ENCODE data around the gene B4GALT6. TPM values are rescaled to one million over a fixed set of nuclear protein-coding genes. Genes with fewer than 3 reads are reported as not detected.

The B4GALT6 gene
- total RNA-seq, 2 experiments from 2014 or later: 3.1 to 3.2 TPM

DNA sequence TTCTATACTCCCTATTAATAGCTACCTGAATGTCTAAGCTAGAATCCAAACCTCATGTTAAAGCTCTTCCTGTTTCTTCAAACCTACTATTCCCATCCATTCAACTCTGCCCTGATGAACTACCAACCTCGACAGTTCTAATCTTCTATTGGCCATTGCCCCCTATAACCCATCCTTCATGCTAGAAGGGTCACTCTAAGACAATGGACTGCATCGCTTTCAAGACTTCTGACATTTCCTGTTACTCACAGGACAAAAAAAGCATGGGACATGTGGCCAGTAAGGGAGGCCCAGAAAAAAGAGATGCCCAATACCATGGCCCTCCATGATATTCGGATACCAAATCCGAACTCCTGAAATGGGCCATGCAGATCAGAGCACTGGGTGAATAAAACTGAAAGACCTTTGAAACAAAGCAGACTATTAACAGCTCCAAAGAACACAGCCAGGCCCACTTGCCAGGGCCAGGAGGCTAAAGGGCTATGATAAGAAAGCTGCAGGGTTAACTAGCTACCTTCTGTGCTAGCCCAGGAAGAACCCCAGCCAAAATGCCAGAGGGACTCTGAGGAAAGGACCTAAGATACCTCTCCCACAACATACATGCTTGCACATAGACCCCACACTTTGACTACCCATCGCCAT, 4.5 kb downstream of the B4GALT6 start:
- DNase-seq: no peak
- Mint-ChIP-seq H3K27me3 (peaks cover 60% of the 10 kb centered on the region), H3K4me1 (peaks cover 16% of the 10 kb centered on the region), H3K36me3 (no peaks in the 10 kb centered on the region), H3K27ac (no peak overlapping the region), H3K4me3 (no peak overlapping the region), H3K9me3 (peaks cover 2% of the 10 kb centered on the region)

DNA sequence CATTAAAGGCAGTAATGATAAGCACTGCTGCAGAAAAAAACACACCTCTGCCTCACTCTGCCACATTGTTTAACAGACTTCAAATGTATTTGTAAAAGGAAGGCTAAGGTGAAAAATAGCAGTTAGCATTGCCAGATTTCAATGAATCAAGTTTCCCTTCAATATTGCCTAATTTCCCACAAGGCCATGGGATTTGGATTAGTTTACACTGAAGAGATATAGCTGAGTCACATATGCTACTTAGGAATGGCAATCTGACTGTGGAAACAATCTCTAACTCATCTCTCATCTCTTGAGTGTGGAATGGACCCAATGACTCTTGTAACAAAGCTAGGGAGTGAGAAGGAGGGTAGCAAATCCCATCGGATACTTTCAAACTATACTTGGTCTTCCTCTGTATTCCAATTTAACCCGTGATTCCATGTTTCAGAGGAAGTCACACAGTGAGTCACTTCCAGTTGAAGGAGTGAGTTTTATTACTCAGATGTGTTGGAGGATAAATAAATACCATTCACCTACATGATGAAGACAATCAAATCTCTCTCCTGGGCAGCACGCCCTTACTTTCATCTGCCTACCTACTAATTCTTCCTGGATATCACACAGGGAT, 5.1 kb downstream of the B4GALT6 start:
- H3K4me3 Mint-ChIP-seq: no peak overlapping the region
- no peaks in the 10 kb centered on the region for H3K36me3 Mint-ChIP-seq
- DNase-seq: no peak
- peaks cover 2% of the 10 kb centered on the region for H3K9me3 Mint-ChIP-seq
- no peak overlapping the region for H3K27ac Mint-ChIP-seq
- H3K27me3 Mint-ChIP-seq: peaks cover 61% of the 10 kb centered on the region
- H3K4me1 Mint-ChIP-seq: peaks cover 15% of the 10 kb centered on the region

GRCh38 chr18:31678425-31678824, 6.0 kb downstream of the B4GALT6 start:
- Mint-ChIP-seq H3K36me3 (no peaks in the 10 kb centered on the region), H3K9me3 (peaks cover 2% of the 10 kb centered on the region), H3K4me3 (no peak overlapping the region), H3K27ac (no peak overlapping the region), H3K27me3 (peaks cover 53% of the 10 kb centered on the region), H3K4me1 (peaks cover 9% of the 10 kb centered on the region)
- no peak for DNase-seq

GRCh38 chr18:31677592-31677991, 6.8 kb downstream of the B4GALT6 start:
- Mint-ChIP-seq H3K36me3 (no peaks in the 10 kb centered on the region), H3K4me3 (no peak overlapping the region), H3K9me3 (peaks cover 2% of the 10 kb centered on the region), H3K4me1 (peaks cover 2% of the 10 kb centered on the region), H3K27ac (no peak overlapping the region), H3K27me3 (peaks cover 44% of the 10 kb centered on the region)
- no peak for DNase-seq

DNA sequence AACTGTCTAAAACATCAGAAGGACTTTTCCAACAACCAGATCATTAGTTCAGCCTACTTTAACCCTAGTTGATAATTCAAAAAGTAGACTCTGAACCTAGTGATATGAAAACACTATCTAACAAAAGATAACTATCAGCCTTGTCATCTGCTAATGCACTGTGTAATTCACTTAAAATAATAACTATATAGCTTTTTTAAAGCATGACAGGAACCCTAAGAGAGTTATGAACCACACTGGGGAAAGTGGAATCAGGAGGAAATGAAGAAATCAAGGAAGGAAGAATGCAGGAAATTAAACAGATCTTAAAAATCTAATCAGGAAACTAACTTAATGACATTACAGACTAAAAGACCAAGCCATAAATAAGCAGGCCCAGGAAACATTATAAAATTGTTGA, 9.0 kb downstream of the B4GALT6 start:
- Mint-ChIP-seq H3K27ac (no peak overlapping the region), H3K36me3 (no peaks in the 10 kb centered on the region), H3K27me3 (peaks cover 27% of the 10 kb centered on the region), H3K4me1 (peaks cover 2% of the 10 kb centered on the region), H3K4me3 (no peak overlapping the region), H3K9me3 (no peaks in the 10 kb centered on the region)
- DNase-seq: no peak

DNA sequence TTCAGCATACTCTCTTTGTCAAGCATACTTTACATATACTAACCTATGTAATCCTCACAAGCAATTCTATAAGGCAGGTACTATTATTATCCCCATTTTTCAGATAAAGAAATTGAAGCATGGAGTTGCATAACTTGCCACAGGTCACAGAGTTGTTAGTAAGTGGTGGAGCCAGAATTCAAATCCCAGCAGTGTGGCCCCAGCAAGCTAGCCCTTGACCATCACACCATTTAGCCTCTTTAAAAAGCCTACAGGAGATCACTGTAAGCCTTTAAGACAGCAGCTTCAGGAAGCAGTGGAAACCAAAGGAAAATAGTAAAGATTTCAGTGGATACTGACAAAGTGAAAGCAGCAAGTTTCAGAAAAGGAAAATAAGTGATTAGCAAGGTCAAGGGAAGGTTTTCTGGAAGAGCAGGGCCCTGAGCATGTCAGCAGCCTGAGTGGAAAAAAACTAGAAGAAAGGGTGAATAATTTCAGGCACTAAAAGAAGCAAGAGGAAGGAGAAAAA, 11.7 kb downstream of the B4GALT6 start:
- Mint-ChIP-seq H3K27me3 (peaks cover 20% of the 10 kb centered on the region), H3K27ac (no peak overlapping the region), H3K4me3 (no peak overlapping the region), H3K4me1 (no peaks in the 10 kb centered on the region), H3K36me3 (no peaks in the 10 kb centered on the region), H3K9me3 (no peaks in the 10 kb centered on the region)
- no peak for DNase-seq

- no peak overlapping the region for H3K27ac Mint-ChIP-seq
- H3K9me3 Mint-ChIP-seq: no peaks in the 10 kb centered on the region
- no peak overlapping the region for H3K4me3 Mint-ChIP-seq
- no peaks in the 10 kb centered on the region for H3K36me3 Mint-ChIP-seq
- peaks cover 19% of the 10 kb centered on the region for H3K27me3 Mint-ChIP-seq
- DNase-seq: no peak
- H3K4me1 Mint-ChIP-seq: no peaks in the 10 kb centered on the region
Measured at GRCh38 chr18:31671951-31672350, 12.4 kb downstream of the B4GALT6 start.

DNA sequence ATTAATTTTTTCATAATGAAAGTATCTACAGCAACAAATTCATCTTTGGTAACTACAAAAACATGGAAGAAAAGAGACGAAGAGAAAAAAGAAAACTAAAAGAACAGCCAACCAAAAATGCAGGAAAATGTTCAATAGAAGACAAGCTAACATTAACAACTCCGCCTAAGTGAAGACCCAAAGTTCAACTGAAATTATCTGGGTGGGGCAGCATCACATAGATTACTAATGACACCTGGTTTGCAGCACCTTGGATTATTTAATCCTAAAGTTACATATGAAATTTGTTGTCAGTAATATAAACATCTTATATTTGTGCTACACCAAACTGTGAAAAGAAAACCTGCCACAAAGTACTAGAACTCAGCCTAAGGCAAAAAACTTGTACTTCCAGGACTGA, 14.8 kb downstream of the B4GALT6 start:
- Mint-ChIP-seq H3K27me3 (peaks cover 10% of the 10 kb centered on the region), H3K4me1 (no peaks in the 10 kb centered on the region), H3K36me3 (peaks cover under 1% of the 10 kb centered on the region), H3K4me3 (no peak overlapping the region), H3K27ac (no peak overlapping the region), H3K9me3 (no peaks in the 10 kb centered on the region)
- no peak for DNase-seq

GRCh38 chr18:31667185-31667584, 17.2 kb downstream of the B4GALT6 start:
- peaks cover 6% of the 10 kb centered on the region for H3K36me3 Mint-ChIP-seq
- H3K27ac Mint-ChIP-seq: no peak overlapping the region
- no peaks in the 10 kb centered on the region for H3K4me1 Mint-ChIP-seq
- H3K9me3 Mint-ChIP-seq: no peaks in the 10 kb centered on the region
- H3K4me3 Mint-ChIP-seq: no peak overlapping the region
- H3K27me3 Mint-ChIP-seq: peaks cover 14% of the 10 kb centered on the region
- DNase-seq: no peak

DNA sequence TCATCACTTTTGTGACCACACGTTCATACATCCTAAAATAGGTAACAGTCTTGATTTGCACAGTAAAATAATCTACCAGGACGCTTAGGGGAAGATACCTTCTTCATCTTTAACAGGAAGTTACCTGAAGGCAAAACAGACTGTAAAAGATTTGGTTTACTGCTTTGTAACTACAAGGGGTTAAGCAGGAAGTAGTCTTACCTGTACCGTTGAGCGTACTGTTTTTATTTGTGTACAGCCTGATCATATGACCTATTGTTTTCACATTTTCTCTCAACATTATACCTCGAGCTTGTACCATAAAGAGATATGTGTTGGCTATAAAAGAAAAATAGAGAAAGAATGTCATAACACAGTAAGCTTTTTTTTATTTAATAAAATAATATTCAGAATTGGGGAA, 18.3 kb downstream of the B4GALT6 start:
- peaks cover 6% of the 10 kb centered on the region for H3K36me3 Mint-ChIP-seq

GRCh38 chr18:31664101-31664500, 20.3 kb downstream of the B4GALT6 start:
- Mint-ChIP-seq H3K9me3 (no peaks in the 10 kb centered on the region), H3K36me3 (peaks cover 6% of the 10 kb centered on the region), H3K27ac (no peak overlapping the region), H3K4me1 (peaks cover 6% of the 10 kb centered on the region), H3K4me3 (no peak overlapping the region), H3K27me3 (peaks cover 18% of the 10 kb centered on the region)
- no peak for DNase-seq

More for the DNA sequence above, 18.3 kb downstream of the B4GALT6 start:
- Mint-ChIP-seq H3K4me3 (no peak overlapping the region), H3K27ac (no peak overlapping the region), H3K4me1 (no peaks in the 10 kb centered on the region), H3K9me3 (no peaks in the 10 kb centered on the region), H3K27me3 (peaks cover 14% of the 10 kb centered on the region)
- DNase-seq: no peak

GRCh38 chr18:31661965-31662364, 22.4 kb downstream of the B4GALT6 start:
- peaks cover 6% of the 10 kb centered on the region for H3K36me3 Mint-ChIP-seq
- no peak overlapping the region for H3K4me3 Mint-ChIP-seq
- no peak for DNase-seq
- H3K9me3 Mint-ChIP-seq: no peaks in the 10 kb centered on the region
- peaks cover 19% of the 10 kb centered on the region for H3K4me1 Mint-ChIP-seq
- peaks cover 11% of the 10 kb centered on the region for H3K27me3 Mint-ChIP-seq
- H3K27ac Mint-ChIP-seq: no peak overlapping the region

GRCh38 chr18:31660763-31661162, 23.6 kb downstream of the B4GALT6 start:
- peaks cover 9% of the 10 kb centered on the region for H3K27me3 Mint-ChIP-seq
- H3K36me3 Mint-ChIP-seq: peaks cover 6% of the 10 kb centered on the region
- no peak overlapping the region for H3K4me3 Mint-ChIP-seq
- H3K9me3 Mint-ChIP-seq: no peaks in the 10 kb centered on the region
- no peak for DNase-seq
- no peak overlapping the region for H3K27ac Mint-ChIP-seq
- peaks cover 19% of the 10 kb centered on the region for H3K4me1 Mint-ChIP-seq

DNA sequence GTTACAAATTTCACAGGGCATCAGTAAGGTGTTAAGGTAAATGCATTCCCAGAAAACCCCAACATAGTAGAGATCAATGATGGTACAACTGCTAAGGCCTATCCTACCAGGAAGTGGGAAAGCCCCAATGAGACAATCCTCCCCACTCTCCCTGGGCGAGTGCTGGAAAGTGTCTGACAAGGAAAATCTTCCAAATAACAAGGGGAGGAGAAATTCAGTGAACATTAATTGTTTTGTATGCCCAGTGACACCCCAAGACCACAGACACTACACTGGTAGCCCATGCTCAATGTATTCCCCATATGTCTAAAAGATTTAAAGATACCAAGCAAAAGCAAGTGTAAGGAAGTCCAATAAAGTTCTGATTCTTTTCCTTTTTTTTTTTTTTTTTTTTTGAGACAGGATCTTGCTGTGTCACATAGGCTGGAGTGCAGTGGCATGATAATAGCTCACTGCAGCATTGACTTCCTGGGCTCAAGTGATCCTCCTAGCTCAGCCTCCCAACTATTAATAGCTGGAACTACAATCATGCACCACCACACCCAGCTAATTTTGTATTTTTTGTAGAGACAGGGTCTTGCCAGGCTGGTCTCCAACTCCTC, 24.7 kb downstream of the B4GALT6 start:
- H3K36me3 Mint-ChIP-seq: peaks cover 6% of the 10 kb centered on the region
- peak overlapping the region; percentile 65 for H3K27ac Mint-ChIP-seq
- no peak for DNase-seq
- H3K9me3 Mint-ChIP-seq: no peaks in the 10 kb centered on the region
- H3K27me3 Mint-ChIP-seq: peaks cover 16% of the 10 kb centered on the region
- no peak overlapping the region for H3K4me3 Mint-ChIP-seq
- peaks cover 19% of the 10 kb centered on the region for H3K4me1 Mint-ChIP-seq

DNA sequence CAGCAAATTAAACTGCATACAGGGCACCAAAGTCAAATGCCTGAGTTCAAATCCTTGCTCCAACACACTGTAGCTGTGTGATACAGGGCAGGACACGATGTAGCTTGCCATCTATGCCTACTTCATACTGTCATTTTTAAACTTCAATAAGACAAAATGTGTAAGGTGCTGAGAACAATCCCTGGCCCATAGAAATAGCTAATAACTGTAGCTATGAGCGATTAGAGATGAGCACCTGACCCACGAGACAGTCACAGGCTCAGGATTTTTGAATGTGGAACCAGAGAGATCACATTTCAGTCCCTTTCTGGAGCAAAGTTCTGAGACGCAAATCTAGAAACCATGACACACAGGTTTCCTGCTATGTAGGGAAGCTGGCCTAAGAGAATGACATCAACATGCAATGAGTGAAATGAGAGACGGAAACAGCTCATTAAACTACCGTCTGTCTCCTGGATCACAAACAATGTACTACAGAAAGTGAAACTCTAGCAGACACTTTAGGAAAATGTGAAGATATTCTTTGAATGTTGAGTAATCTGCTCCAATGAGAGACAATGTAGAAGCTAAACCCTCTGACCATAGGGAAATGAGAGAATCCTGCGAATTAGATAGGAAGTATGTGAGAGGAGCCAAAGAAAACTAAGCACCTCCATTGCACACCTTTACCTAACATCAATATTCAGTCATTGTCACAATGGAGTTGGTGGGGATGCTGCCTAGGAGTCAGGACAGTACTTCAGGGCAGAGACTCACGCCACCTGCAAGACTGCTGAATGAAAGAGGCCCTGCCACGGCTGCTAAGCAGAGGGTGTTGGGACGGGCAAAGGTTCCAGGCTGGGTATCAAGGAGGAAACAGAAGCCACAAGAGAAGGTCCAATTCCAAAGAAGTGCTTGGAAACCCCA, 25.5 kb downstream of the B4GALT6 start:
- H3K4me3 Mint-ChIP-seq: no peak overlapping the region
- no peaks in the 10 kb centered on the region for H3K9me3 Mint-ChIP-seq
- DNase-seq: no peak
- H3K4me1 Mint-ChIP-seq: peaks cover 19% of the 10 kb centered on the region
- peak overlapping the region; percentile 65 for H3K27ac Mint-ChIP-seq
- H3K36me3 Mint-ChIP-seq: no peaks in the 10 kb centered on the region
- peaks cover 13% of the 10 kb centered on the region for H3K27me3 Mint-ChIP-seq

Data from activated naive CD8-positive, alpha-beta T cell treated with anti-CD3 and anti-CD28 coated beads for 36 hours (primary cell).